ENCODE results near the gene HRCT1. TPM values are rescaled to one million over a fixed set of nuclear protein-coding genes. Genes with fewer than 3 reads are reported as not detected.
A peak's percentile ranks its signal among the peaks of the same experiment; 100 is the strongest.

The HRCT1 gene
- total RNA-seq, 4 donors from 2014 or later = 23.9 to 60.2 (median 34.3) TPM

DNA sequence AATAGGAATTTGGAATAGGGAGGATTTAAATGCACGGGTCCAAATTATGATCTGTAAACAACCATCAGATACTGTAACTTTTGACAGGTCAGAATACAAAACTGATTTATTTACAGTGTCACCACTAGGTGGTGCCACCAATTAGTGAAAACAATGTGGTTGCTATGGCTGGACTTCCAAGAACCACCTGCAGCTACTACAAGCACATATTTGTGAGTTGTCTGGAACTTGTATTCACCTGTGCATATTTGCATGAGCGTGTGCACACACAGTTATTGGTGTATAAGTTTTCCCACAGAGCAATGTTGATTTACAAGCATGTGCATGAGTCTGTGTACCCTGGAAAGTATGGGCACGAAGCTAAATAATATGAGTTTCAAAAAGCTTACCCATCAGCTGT, 3.0 kb upstream of the HRCT1 start:
- TF ChIP-seq, protein P1, sequence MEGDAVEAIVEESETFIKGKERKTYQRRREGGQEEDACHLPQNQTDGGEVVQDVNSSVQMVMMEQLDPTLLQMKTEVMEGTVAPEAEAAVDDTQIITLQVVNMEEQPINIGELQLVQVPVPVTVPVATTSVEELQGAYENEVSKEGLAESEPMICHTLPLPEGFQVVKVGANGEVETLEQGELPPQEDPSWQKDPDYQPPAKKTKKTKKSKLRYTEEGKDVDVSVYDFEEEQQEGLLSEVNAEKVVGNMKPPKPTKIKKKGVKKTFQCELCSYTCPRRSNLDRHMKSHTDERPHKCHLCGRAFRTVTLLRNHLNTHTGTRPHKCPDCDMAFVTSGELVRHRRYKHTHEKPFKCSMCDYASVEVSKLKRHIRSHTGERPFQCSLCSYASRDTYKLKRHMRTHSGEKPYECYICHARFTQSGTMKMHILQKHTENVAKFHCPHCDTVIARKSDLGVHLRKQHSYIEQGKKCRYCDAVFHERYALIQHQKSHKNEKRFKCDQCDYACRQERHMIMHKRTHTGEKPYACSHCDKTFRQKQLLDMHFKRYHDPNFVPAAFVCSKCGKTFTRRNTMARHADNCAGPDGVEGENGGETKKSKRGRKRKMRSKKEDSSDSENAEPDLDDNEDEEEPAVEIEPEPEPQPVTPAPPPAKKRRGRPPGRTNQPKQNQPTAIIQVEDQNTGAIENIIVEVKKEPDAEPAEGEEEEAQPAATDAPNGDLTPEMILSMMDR (IDR thresholded peaks at IDR 0.05) = peak; percentile 69 to 86 (median 76)
- TF ChIP-seq POLR2AphosphoS5 (IDR thresholded peaks at IDR 0.05) = no peak
- Histone ChIP-seq H3K4me3 (no peak overlapping the region), H3K27me3 (no peaks in the 10 kb centered on the region), H3K4me1 (peaks cover 33 to 63% (median 41%) of the 10 kb centered on the region in 4 donors), H3K36me3 (no peaks in the 10 kb centered on the region), H3K9me3 (no peaks in the 10 kb centered on the region), H3K27ac (no peak overlapping the region)
- no peak for DNase-seq
- intact Hi-C loops (cut with DNase I; ENCODE audit: low total_unique reads) (no loop called here), in situ Hi-C loops (cut with MboI; ENCODE audit: low pct_ligation_motif_present in 1 of 4, low pct_unique_long_range_greater_than_20kb in 1 of 4, low sequenced_read_pairs in 3 of 4) (no loop called here)
- WGBS, 2 donors (ENCODE audit: low coverage in 1 of 2) = 5 to 26% methylated on average over 2 to 3 of the region's 3 CpGs

DNA sequence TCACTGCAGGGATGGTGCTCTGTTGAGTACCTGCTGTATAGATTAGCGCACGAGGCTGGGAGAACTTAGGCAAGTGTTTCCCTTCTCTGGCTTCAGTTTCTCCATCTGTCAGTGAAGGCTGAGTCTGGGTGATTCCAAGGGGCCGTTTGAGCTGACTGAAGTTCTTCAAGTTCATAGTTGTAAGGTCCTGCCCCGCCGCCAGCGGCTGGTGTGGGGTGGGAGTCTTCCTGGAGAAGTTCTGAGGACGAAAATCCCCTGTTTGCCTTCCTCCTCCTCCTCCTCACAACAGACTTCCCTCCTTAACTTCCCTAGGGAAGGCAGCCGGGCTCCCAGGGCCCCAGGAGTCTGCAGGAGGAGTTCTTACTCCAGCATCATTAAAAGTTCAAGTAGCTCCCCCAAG, 1.7 kb upstream of the HRCT1 start:
- no peak overlapping the region for H3K4me3 ChIP-seq
- no peaks in the 10 kb centered on the region for H3K36me3 ChIP-seq
- H3K9me3 ChIP-seq = no peaks in the 10 kb centered on the region
- DNase-seq = no peak
- H3K27ac ChIP-seq = peak overlapping the region; percentile 94 to 97 (median 96)
- peaks cover 46 to 76% (median 54%) of the 10 kb centered on the region in 4 donors for H3K4me1 ChIP-seq
- in situ Hi-C loops (cut with MboI; ENCODE audit: low pct_ligation_motif_present in 1 of 4, low pct_unique_long_range_greater_than_20kb in 1 of 4, low sequenced_read_pairs in 3 of 4) (no loop called here), intact Hi-C loops (cut with DNase I; ENCODE audit: low total_unique reads) (no loop called here)
- no peaks in the 10 kb centered on the region for H3K27me3 ChIP-seq
- no peak for TF ChIP-seq POLR2A (IDR thresholded peaks at IDR 0.05)
- TF ChIP-seq, protein P1 (IDR thresholded peaks at IDR 0.05) = no peak
- TF ChIP-seq EP300 (IDR thresholded peaks at IDR 0.05; ENCODE audit: low read depth) = no peak
- TF ChIP-seq POLR2AphosphoS5 (IDR thresholded peaks at IDR 0.05) = no peak
- WGBS, 2 donors (ENCODE audit: low coverage in 1 of 2) = 78% methylated on average over 8 of the region's 8 CpGs; no CpG with 5 or more reads in 1 of the 2 donors

GRCh38 chr9:35905051-35905781, 786 bp upstream of the HRCT1 start:
- peaks cover 54 to 85% (median 63%) of the 10 kb centered on the region in 4 donors for H3K4me1 ChIP-seq
- H3K27me3 ChIP-seq = no peaks in the 10 kb centered on the region
- in situ Hi-C loops (cut with MboI; ENCODE audit: low pct_ligation_motif_present in 1 of 4, low pct_unique_long_range_greater_than_20kb in 1 of 4, low sequenced_read_pairs in 3 of 4) = no loop called here
- no peaks in the 10 kb centered on the region for H3K9me3 ChIP-seq
- TF ChIP-seq EP300 (IDR thresholded peaks at IDR 0.05; ENCODE audit: low read depth) (no peak), POLR2AphosphoS5 (IDR thresholded peaks at IDR 0.05) (peak in 2 of 3 donors; percentile 26 to 32), POLR2A (IDR thresholded peaks at IDR 0.05) (no peak)
- TF ChIP-seq, protein P1 (IDR thresholded peaks at IDR 0.05) = no peak
- 54% methylated on average over 7 of the region's 8 CpGs; no CpG with 5 or more reads in 1 of the 2 donors for WGBS, 2 donors (ENCODE audit: low coverage in 1 of 2)
- no peak overlapping the region for H3K4me3 ChIP-seq
- intact Hi-C loops (cut with DNase I; ENCODE audit: low total_unique reads) = loop anchor here (5.0 kb wide), 1 partner anchor 42 kb away; no protein-coding TSS in a partner anchor
- DNase-seq = peak; percentile 69
- peak overlapping the region; percentile 94 to 97 (median 96) for H3K27ac ChIP-seq
- no peaks in the 10 kb centered on the region for H3K36me3 ChIP-seq

- peaks cover 71 to 94% (median 75%) of the 10 kb centered on the region in 4 donors for H3K4me1 ChIP-seq
- no peaks in the 10 kb centered on the region for H3K9me3 ChIP-seq
- WGBS, 2 donors (ENCODE audit: low coverage in 1 of 2) = 49% methylated on average over 14 of the region's 14 CpGs; no CpG with 5 or more reads in 1 of the 2 donors
- peak; percentile 65 for DNase-seq
- H3K27ac ChIP-seq = peak overlapping the region; percentile 94 to 97 (median 96)
- H3K27me3 ChIP-seq = no peaks in the 10 kb centered on the region
- in situ Hi-C loops (cut with MboI; ENCODE audit: low pct_ligation_motif_present in 1 of 4, low pct_unique_long_range_greater_than_20kb in 1 of 4, low sequenced_read_pairs in 3 of 4) = no loop called here
- intact Hi-C loops (cut with DNase I; ENCODE audit: low total_unique reads) = loop anchor here (5.0 kb wide), 1 partner anchor 40 kb away; no protein-coding TSS in a partner anchor
- peak overlapping the region in 2 of 4 donors; percentile 30 to 42 for H3K4me3 ChIP-seq
- H3K36me3 ChIP-seq = no peaks in the 10 kb centered on the region
- TF ChIP-seq POLR2AphosphoS5 (IDR thresholded peaks at IDR 0.05) (peak; percentile 43 to 75 (median 54)), POLR2A (IDR thresholded peaks at IDR 0.05) (peak; percentile 41), EP300 (IDR thresholded peaks at IDR 0.05; ENCODE audit: low read depth) (no peak)
Observed at GRCh38 chr9:35906923-35907699, 1.1 kb downstream of the HRCT1 start.
